ENCODE measurements around the gene PIP5K1B. TPM values are rescaled to one million over a fixed set of nuclear protein-coding genes. Genes with fewer than 3 reads are reported as not detected.

PIP5K1B gene
- total and polyA plus RNA-seq, 2 experiments from 2014 or later, result 1.3 to 2.8 TPM

GRCh38 chr9:68725070-68725469 lies 20.0 kb downstream of the PIP5K1B start:
- TF ChIP-seq ETS1 (IDR thresholded peaks at IDR 0.05) (no peak), CTCF (conservative IDR thresholded peaks at IDR 0.05; ENCODE audit: low read depth in 2 of 2) (no peak), ZNF331 (CRISPR knock-in tag; IDR thresholded peaks at IDR 0.05; ENCODE audit: low read depth) (no peak), POLR2AphosphoS5 (IDR thresholded peaks at IDR 0.05; ENCODE audit: low read depth) (no peak), ZNF114 (CRISPR knock-in tag; IDR thresholded peaks at IDR 0.05) (no peak), JUNB (IDR thresholded peaks at IDR 0.05; ENCODE audit: unreplicated experiment) (no peak), REST (IDR thresholded peaks at IDR 0.05; ENCODE audit: unreplicated experiment) (no peak)
- DNase-seq (ENCODE audit: low spot score), result no peak
- no peaks in the 10 kb centered on the region for H3K36me3 Mint-ChIP-seq (ENCODE audit: low read depth)

GRCh38 chr9:68726489-68726888 lies 21.4 kb downstream of the PIP5K1B start:
- Histone ChIP-seq H3K4me1 (ENCODE audit: insufficient read depth) (peaks cover 7% of the 10 kb centered on the region), H3K36me3 (ENCODE audit: insufficient read depth) (no peaks in the 10 kb centered on the region), H3K4me3 (no peak overlapping the region), H3F3A (replicated peaks; ENCODE audit: low read depth) (no peaks in the 10 kb centered on the region), H4K20me1 (replicated peaks; ENCODE audit: insufficient read depth) (no peaks in the 10 kb centered on the region), H3K27ac (ENCODE audit: low read depth) (no peak overlapping the region), H3K4me2 (no peak overlapping the region), H2AFZ (no peak overlapping the region), H3K79me2 (replicated peaks; ENCODE audit: insufficient read depth) (0 out of 2 replicates have a peak, but pooled peaks cover 3% of the 10 kb centered on the region), H3K9me2 (ENCODE audit: insufficient read depth) (no peaks in the 10 kb centered on the region; the same call in 1 of the 2 replicates), H3K27me3 (ENCODE audit: insufficient read depth) (no peaks in the 10 kb centered on the region)
- no peak overlapping the region for H3K4me3 Mint-ChIP-seq
- no peaks in the 10 kb centered on the region for H3K9me3 Mint-ChIP-seq
- H3K36me3 Mint-ChIP-seq (ENCODE audit: low read depth), result no peaks in the 10 kb centered on the region
- peaks cover 5% of the 10 kb centered on the region for H3K4me1 Mint-ChIP-seq
- no peak overlapping the region for H3K27ac Mint-ChIP-seq
- ATAC-seq (no peak), DNase-seq (ENCODE audit: low spot score) (no peak)
- H3K27me3 Mint-ChIP-seq (ENCODE audit: insufficient read depth, low read depth, poor library complexity), result no peaks in the 10 kb centered on the region
- TF ChIP-seq CTCF (conservative IDR thresholded peaks at IDR 0.05; ENCODE audit: low read depth in 2 of 2) (no peak), JUNB (IDR thresholded peaks at IDR 0.05; ENCODE audit: unreplicated experiment) (no peak)

More at GRCh38 chr9:68725070-68725469, 20.0 kb downstream of the PIP5K1B start:
- H3K79me2 ChIP-seq (replicated peaks; ENCODE audit: insufficient read depth), result peaks cover 3% of the 10 kb centered on the region; the same call in 1 of the 2 replicates
- H4K20me1 ChIP-seq (replicated peaks; ENCODE audit: insufficient read depth), result no peaks in the 10 kb centered on the region
- no peaks in the 10 kb centered on the region for H3K4me1 Mint-ChIP-seq
- no peak for ATAC-seq
- no peak overlapping the region for H2AFZ ChIP-seq
- no peak overlapping the region for H3K4me3 Mint-ChIP-seq
- no peaks in the 10 kb centered on the region for H3K9me3 Mint-ChIP-seq
- H3K27me3 Mint-ChIP-seq (ENCODE audit: insufficient read depth, low read depth, poor library complexity), result no peaks in the 10 kb centered on the region
- no peak overlapping the region for H3K4me2 ChIP-seq
- no peak overlapping the region for H3K4me3 ChIP-seq
- no peak overlapping the region for H3K27ac Mint-ChIP-seq
- H3K27ac ChIP-seq (ENCODE audit: low read depth), result no peak overlapping the region
- H3K27me3 ChIP-seq (ENCODE audit: insufficient read depth), result no peaks in the 10 kb centered on the region
- no peaks in the 10 kb centered on the region for H3K4me1 ChIP-seq (ENCODE audit: insufficient read depth)
- H3K36me3 ChIP-seq (ENCODE audit: insufficient read depth), result no peaks in the 10 kb centered on the region
- H3F3A ChIP-seq (replicated peaks; ENCODE audit: low read depth), result no peaks in the 10 kb centered on the region
- no peaks in the 10 kb centered on the region; the same call in 1 of the 2 replicates for H3K9me2 ChIP-seq (ENCODE audit: insufficient read depth)

All from GM23338 (cell line).